ENCODE results near the gene CDC42.

CDC42 gene

GRCh38 chr1:22111620-22112019 is 59.1 kb downstream of the CDC42 start:
- peak; percentile 63 for DNase-seq

GRCh38 chr1:22112554-22112953 is 60.0 kb downstream of the CDC42 start:
- DNase-seq = no peak

- no peak for DNase-seq
Observed at GRCh38 chr1:22114083-22115012, 61.8 kb downstream of the CDC42 start.

GRCh38 chr1:22115286-22115685 is 62.8 kb downstream of the CDC42 start:
- DNase-seq = no peak

GRCh38 chr1:22117238-22117637 is 64.7 kb downstream of the CDC42 start:
- DNase-seq = no peak

- no peak for DNase-seq
Observed at GRCh38 chr1:22117851-22118250, 65.3 kb downstream of the CDC42 start.

GRCh38 chr1:22118291-22118992 is 65.9 kb downstream of the CDC42 start:
- no peak for DNase-seq

- no peak for DNase-seq
Observed at GRCh38 chr1:22119626-22120468, 67.3 kb downstream of the CDC42 start.

GRCh38 chr1:22120469-22120790 is 67.9 kb downstream of the CDC42 start:
- DNase-seq = no peak

- no peak for DNase-seq
Observed at GRCh38 chr1:22121421-22121911, 69.0 kb downstream of the CDC42 start.

- no peak for DNase-seq
Observed at GRCh38 chr1:22122273-22123070, 70.0 kb downstream of the CDC42 start.

GRCh38 chr1:22123071-22123390 is 70.5 kb downstream of the CDC42 start:
- DNase-seq = no peak

GRCh38 chr1:22123901-22124404 is 71.4 kb downstream of the CDC42 start:
- DNase-seq = no peak

GRCh38 chr1:22124592-22125229 is 72.2 kb downstream of the CDC42 start:
- no peak for DNase-seq

- no peak for DNase-seq
Observed at GRCh38 chr1:22126531-22126930, 74.0 kb downstream of the CDC42 start.

- DNase-seq = no peak
Observed at GRCh38 chr1:22127248-22127647, 74.7 kb downstream of the CDC42 start.

- no peak for DNase-seq
Observed at GRCh38 chr1:22127731-22128130, 75.2 kb downstream of the CDC42 start.

GRCh38 chr1:22128392-22128791 is 75.9 kb downstream of the CDC42 start:
- DNase-seq = no peak

- no peak for DNase-seq
Observed at GRCh38 chr1:22129501-22130117, 77.1 kb downstream of the CDC42 start.

GRCh38 chr1:22131062-22131461 is 78.6 kb downstream of the CDC42 start:
- DNase-seq = no peak

GRCh38 chr1:22131875-22132486 is 79.5 kb downstream of the CDC42 start:
- DNase-seq = no peak

Data from HCEC 1CT (cell line).